ENCODE measurements around the gene FAIM2. TPM values are rescaled to one million over a fixed set of nuclear protein-coding genes. Genes with fewer than 3 reads are reported as not detected.
"Not testable (repeated sequence)": the region's sequence is repeated elsewhere in the genome, so short reads cannot be mapped to it uniquely, and the experiment has no call there.

FAIM2 gene
- total and polyA plus RNA-seq, 9 donors = under 0.01 to 19.3 (median 2.4) TPM

DNA sequence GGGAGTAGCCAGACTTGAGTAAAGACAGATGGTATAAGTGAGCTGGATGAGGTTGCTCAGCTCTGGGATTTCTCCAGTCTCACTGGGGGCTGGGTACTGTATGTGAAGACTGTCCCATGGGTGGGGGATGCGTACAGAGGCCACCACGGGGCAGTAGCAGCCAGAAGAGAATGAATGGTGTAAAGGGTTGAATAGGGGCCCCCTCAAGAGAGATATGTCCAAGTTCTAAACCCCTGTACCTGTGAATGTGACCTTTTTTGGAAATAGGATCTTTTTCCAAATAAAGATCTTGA, 39.0 kb downstream of the FAIM2 start:
- H3K36me3 ChIP-seq = no peaks in the 10 kb centered on the region
- H3K4me3 ChIP-seq = no peak overlapping the region
- H3K4me1 ChIP-seq (ENCODE audit: insufficient read depth) = peaks cover 17% of the 10 kb centered on the region
- no peak for DNase-seq
- H3K27me3 ChIP-seq = no peaks in the 10 kb centered on the region
- no peak overlapping the region for H3K27ac ChIP-seq
- no peaks in the 10 kb centered on the region for H3K9me3 ChIP-seq
- WGBS, 3 donors = 50 to 67% (median 51%) methylated on average over 2 of the region's 2 CpGs
- intact Hi-C loops (cut with DNase I) = loop anchor here (5.0 to 10.0 kb wide), 6 partner anchors 83 to 210 kb away; partner anchors contain the start of genes ASIC1 (in 2 of the 4) and AQP5 (in 1 of the 4)
- TF ChIP-seq EP300 (IDR thresholded peaks at IDR 0.05) = no peak
- TF ChIP-seq POLR2A (IDR thresholded peaks at IDR 0.05) = no peak
- TF ChIP-seq, protein P1, sequence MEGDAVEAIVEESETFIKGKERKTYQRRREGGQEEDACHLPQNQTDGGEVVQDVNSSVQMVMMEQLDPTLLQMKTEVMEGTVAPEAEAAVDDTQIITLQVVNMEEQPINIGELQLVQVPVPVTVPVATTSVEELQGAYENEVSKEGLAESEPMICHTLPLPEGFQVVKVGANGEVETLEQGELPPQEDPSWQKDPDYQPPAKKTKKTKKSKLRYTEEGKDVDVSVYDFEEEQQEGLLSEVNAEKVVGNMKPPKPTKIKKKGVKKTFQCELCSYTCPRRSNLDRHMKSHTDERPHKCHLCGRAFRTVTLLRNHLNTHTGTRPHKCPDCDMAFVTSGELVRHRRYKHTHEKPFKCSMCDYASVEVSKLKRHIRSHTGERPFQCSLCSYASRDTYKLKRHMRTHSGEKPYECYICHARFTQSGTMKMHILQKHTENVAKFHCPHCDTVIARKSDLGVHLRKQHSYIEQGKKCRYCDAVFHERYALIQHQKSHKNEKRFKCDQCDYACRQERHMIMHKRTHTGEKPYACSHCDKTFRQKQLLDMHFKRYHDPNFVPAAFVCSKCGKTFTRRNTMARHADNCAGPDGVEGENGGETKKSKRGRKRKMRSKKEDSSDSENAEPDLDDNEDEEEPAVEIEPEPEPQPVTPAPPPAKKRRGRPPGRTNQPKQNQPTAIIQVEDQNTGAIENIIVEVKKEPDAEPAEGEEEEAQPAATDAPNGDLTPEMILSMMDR (IDR thresholded peaks at IDR 0.05) = no peak

DNA sequence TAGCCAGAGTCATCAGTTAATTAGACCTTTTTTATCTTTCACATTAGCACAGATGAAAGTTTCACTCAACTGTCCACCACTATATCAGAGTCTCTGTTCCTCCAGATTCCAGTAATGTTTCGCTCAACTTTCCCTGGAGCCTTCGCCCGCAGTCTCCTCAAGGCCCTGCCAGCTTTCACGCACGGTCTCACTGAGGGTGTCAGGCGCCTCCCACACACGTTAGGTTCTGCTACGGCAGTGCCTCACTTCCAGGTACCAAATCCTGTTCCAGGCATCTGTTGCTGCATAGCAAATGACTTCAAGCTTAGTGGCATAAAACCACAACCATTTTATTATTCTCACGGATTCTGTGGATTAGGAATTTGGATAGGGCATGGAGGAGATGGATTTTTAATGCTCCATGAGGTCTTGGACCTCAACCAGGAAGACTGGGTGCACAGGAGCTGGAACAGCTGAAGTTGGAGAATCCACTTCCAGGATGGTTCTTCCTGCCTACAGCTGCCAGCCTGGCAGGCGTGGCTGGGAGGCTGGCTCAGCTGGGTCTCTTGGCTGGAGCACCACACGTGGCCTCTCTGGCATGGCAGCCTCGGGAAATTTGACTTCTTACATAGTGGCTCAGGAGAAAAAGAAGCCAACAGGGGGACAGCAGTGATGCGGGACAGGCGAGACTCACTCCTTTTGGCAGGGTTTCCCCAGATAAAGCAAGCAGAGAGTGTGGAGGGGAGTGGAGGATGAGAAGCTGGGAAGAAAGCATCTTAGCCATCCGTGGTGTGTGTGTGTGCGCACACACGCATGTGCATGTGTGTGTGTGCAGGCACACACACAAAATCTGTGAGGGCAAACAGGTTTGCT, 39.5 kb downstream of the FAIM2 start:
- no peaks in the 10 kb centered on the region for H3K9me3 ChIP-seq

DNA sequence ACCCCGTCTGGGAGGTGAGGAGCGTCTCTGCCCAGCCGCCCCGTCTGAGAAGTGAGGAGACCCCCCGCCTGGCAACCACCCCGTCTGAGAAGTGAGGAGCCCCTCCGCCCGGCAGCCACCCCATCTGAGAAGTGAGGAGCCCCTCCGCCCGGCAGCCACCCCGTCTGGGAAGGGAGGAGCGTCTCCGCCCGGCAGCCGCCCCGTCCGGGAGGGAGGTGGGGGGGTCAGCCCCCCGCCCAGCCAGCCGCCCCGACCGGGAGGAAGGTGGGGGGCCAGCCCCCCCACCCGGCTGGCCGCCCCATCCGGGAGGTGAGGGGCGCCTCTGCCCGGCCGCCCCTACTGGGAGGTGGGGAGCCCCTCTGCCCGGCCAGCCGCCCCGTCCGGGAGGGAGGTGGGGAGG, 42.8 kb downstream of the FAIM2 start:
- not testable (repeated sequence) for H3K27me3 ChIP-seq; H3K4me1 ChIP-seq (ENCODE audit: insufficient read depth); H3K27ac ChIP-seq; H3K36me3 ChIP-seq; H3K9me3 ChIP-seq; H3K4me3 ChIP-seq; DNase-seq
- intact Hi-C loops (cut with DNase I) = loop anchor here in 3 of 4 donors (10.0 kb wide), 3 partner anchors 104 to 214 kb away; partner anchors contain the start of genes ASIC1 (in 2 of the 3) and AQP5 (in 1 of the 3)
- 88 to 100% (median 97%) methylated on average over 1 to 30 of the region's 31 CpGs for WGBS, 3 donors

More for the DNA sequence above, 39.5 kb downstream of the FAIM2 start:
- intact Hi-C loops (cut with DNase I) = loop anchor here in 3 of 4 donors (10.0 kb wide), 3 partner anchors 101 to 211 kb away; partner anchors contain the start of genes ASIC1 (in 2 of the 3) and AQP5 (in 1 of the 3)
- Histone ChIP-seq H3K27me3 (no peaks in the 10 kb centered on the region), H3K27ac (no peak overlapping the region), H3K4me1 (ENCODE audit: insufficient read depth) (peaks cover 12% of the 10 kb centered on the region), H3K36me3 (no peaks in the 10 kb centered on the region), H3K4me3 (no peak overlapping the region)
- no peak for DNase-seq
- TF ChIP-seq EP300 (IDR thresholded peaks at IDR 0.05) = no peak
- TF ChIP-seq, protein P1 (IDR thresholded peaks at IDR 0.05) = no peak
- no peak for TF ChIP-seq POLR2A (IDR thresholded peaks at IDR 0.05)
- 57 to 65% (median 63%) methylated on average over 17 of the region's 17 CpGs for WGBS, 3 donors

DNA sequence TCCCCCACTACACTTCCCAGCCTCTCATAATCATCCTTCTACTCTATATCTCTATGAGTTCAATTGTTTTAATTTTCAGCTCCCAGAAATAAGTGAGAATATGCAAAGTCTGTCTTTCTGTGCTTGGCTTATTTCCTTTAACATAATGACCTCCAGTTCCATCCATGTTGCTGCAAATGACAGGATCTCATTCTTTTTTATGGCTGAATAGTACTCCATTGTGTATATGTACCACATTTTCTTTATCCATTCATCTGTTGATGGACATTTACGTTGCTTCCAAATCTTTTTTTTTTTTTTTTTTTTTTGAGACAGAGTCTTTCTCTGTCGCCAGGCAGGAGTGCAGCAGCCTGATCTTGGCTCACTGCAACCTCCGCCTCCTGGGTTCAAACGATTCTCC, 47.8 kb downstream of the FAIM2 start:
- H3K4me3 ChIP-seq; H3K4me1 ChIP-seq (ENCODE audit: insufficient read depth); H3K9me3 ChIP-seq; H3K27me3 ChIP-seq; intact Hi-C loops (cut with DNase I); H3K36me3 ChIP-seq; DNase-seq; H3K27ac ChIP-seq: not testable (repeated sequence)
- WGBS, 3 donors = 83 to 89% (median 86%) methylated on average over 4 of the region's 4 CpGs

DNA sequence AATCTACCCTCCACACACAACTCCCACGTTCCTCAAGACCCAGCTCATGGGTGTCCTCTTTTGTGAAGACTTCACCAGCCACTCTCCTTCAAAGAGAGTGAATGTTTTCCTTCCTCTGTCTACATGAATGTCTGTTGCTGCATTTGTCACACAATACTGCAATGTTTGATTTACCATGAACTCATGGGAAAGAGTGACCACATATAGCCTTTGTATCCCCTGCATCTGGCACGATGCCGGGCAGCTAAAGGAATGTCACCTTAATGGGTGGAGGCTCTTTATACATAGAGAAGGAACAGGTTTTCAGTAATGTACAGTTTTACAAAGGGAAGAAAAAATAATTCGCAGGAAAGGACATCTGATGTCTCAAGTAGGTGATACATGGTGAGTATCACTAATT, 48.7 kb downstream of the FAIM2 start:
- intact Hi-C loops (cut with DNase I) = no loop called here
- DNase-seq = no peak
- WGBS, 3 donors = 88 to 92% (median 89%) methylated on average over 4 of the region's 4 CpGs

More for the DNA sequence above, 48.7 kb downstream of the FAIM2 start:
- TF ChIP-seq POLR2A (IDR thresholded peaks at IDR 0.05) (no peak), EP300 (IDR thresholded peaks at IDR 0.05) (no peak)
- TF ChIP-seq, protein P1 (IDR thresholded peaks at IDR 0.05) = no peak
- Histone ChIP-seq H3K27me3 (no peaks in the 10 kb centered on the region), H3K4me3 (no peak overlapping the region), H3K4me1 (ENCODE audit: insufficient read depth) (no peaks in the 10 kb centered on the region), H3K36me3 (no peaks in the 10 kb centered on the region), H3K9me3 (no peaks in the 10 kb centered on the region), H3K27ac (no peak overlapping the region)
